Activated CD4-positive, alpha-beta T cell treated with anti-CD3 and anti-CD28 coated beads for 48 hours (primary cell): ENCODE results near the gene AP1G1.
"Not testable (repeated sequence)": the region's sequence is repeated elsewhere in the genome, so short reads cannot be mapped to it uniquely, and the experiment has no call there.

Source experiments
- DNase-seq: peaks from one replicate; pipeline ENCODE4 v3.0.0-alpha.2; 2020

Gene AP1G1

GRCh38 chr16:71808593-71809459, at the start of gene AP1G1:
AP1G1 (minus strand) TSS chr16:71808834; CDS start chr16:71789479, 19,355 bp downstream.
- peak; percentile 95 for DNase-seq

DNA sequence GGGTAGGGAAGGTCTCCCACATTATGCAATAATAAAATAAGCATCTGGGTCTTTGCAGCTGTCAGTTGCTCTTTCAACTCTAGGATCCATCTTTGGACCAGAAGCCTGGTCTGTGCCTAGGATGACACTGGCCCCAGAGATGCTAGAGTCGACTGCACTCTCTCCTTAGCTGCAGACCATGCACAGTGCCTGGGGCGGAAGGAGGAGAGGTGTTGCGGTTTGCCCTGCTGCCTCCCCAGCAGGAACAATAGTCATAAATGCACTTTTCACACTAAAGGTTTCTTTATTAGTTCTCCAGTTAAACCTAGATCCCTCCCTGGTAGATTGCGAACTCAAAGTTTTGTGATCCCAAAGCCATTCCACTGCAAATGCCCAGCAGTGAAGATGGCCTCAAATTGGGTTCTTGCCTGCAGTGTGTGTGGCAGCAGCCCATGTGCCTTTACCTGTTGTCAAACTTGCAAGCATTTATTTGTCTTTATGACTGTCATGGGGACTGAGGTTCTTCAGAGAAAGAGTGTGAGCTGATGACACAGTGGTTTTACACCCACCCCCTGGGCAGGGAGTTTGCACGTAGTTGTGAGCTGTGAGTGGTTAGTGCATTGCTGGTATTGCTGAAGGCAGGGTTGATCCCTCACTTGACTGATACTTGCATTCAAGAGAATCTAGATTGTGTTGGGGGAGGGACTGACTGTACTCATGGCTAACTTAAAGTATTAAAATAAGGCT, 47.5 kb upstream of the AP1G1 start:
- peak; percentile 48 for DNase-seq

GRCh38 chr16:71854369-71854948, 45.8 kb upstream of the AP1G1 start:
- no peak for DNase-seq

DNA sequence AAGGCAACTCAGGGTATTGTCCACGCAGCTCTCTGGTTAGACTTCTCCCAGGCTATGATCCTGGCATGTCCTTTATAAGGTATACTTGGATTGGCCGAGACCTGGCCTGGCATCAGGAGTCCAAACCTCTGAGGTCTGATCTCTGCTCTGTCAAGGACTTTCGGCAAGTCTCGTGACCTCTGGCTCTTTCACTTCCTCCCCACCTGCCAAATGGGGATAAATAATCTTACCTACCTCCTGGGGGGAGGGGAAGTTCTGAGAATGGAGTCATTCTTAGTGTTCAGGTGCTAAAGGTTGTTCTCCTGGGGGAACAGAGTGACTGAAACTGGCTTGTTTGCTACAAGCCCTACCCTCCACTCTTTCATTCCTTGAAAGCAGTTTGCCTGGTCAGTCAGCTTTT, 44.8 kb upstream of the AP1G1 start:
- DNase-seq = no peak

DNA sequence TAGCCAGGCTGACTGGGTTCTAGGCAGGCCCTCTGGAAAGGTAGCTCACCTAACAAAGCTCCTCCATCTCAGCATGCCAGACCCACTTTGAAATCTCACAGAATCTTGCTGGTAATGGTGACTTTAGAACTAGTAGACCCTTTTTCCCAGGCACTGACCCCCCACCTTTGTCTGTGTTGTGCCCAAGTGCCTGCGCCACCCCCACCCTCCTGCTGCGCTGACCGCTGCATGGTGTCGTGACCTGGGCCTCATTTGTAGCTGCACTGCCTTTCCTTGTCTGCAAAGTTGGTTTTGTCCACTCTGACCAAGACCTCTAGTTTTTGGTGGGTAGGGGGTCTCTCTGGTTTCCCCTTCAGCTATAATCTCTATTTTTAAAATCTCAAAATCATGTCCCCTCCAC, 43.9 kb upstream of the AP1G1 start:
- DNase-seq = no peak

DNA sequence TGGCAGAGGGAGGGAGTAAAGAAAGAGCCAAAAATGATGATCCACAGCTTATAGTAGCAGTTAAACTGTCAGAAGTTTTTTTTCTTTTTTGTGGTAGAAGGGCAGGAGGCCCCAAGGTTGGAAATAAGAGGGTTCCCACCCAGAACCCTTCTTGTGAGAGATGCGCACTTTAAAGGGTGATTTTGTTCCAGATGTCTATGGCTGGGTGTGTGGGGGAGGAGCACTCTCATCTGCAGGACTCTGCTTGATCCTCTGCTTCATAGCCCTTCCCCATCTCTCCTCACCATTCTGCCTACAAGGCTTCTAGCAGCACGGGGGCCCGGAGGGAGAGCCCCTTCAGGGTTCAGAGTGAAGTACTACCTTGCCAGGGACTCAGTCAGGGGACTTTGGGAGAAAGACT, 43.5 kb upstream of the AP1G1 start:
- no peak for DNase-seq

- DNase-seq = no peak
These were observed 43.1 kb upstream of the AP1G1 start for GRCh38 chr16:71851746-71852145.

GRCh38 chr16:71848622-71849021, 40.0 kb upstream of the AP1G1 start:
- DNase-seq = no peak

GRCh38 chr16:71847096-71847495, 38.5 kb upstream of the AP1G1 start:
- no peak for DNase-seq

DNA sequence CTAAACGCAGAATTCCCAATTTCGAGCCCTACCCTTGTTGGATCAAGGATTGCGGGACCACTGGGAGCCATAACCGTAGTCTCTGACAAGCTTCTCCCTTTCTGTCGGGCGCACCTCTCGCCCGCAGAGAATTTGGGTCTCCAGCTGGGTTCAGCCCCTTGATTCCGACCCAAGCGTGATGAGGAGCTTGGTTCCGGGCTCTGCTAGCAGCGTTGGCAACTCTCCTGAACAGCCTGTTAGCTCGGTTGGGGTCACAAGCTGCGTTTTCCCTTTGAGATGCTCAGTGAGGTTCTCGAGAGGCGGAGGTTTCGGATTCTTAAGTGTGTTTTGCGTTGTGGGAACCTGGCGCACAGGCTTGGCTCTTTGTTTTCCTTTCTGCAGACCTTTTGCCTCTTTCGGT, 37.8 kb upstream of the AP1G1 start:
- DNase-seq = peak; percentile 28

GRCh38 chr16:71845639-71846430, 37.2 kb upstream of the AP1G1 start, which contains the start of gene ATXN1L:
ATXN1L (plus strand) TSS chr16:71845976; CDS start chr16:71849741, 3,765 bp downstream.
- DNase-seq = peak; percentile 94

- no peak for DNase-seq
These were observed 34.9 kb upstream of the AP1G1 start for GRCh38 chr16:71843572-71843971.

GRCh38 chr16:71840052-71840451, 31.4 kb upstream of the AP1G1 start:
- DNase-seq = no peak

GRCh38 chr16:71837150-71837549, 28.5 kb upstream of the AP1G1 start:
- DNase-seq = no peak

- DNase-seq = no peak
These were observed 25.7 kb upstream of the AP1G1 start for GRCh38 chr16:71834291-71834690.

GRCh38 chr16:71832112-71832511, 23.5 kb upstream of the AP1G1 start:
- not testable (repeated sequence) for DNase-seq

GRCh38 chr16:71831698-71832097, 23.1 kb upstream of the AP1G1 start:
- not testable (repeated sequence) for DNase-seq

- DNase-seq = no peak
These were observed 21.7 kb upstream of the AP1G1 start for GRCh38 chr16:71830359-71830758.

GRCh38 chr16:71826533-71827017, 17.9 kb upstream of the AP1G1 start:
- DNase-seq = no peak

DNA sequence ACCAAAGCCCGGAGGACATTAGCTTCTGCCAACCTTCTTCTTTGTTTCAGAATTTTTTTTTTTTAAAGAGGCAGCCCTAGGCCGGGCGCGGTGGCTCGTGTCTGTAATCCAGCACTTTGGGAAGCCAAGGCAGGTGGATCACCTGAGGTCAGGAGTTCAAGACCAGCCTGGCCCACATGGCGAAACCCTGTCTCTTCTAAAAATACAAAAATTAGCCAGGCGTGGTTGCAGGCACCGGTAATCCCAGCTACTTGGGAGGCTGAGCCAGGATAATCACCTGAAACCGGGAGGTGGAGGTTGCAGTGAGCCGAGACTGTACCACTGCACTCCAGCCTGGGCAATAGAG, 8.5 kb upstream of the AP1G1 start:
- not testable (repeated sequence) for DNase-seq

DNA sequence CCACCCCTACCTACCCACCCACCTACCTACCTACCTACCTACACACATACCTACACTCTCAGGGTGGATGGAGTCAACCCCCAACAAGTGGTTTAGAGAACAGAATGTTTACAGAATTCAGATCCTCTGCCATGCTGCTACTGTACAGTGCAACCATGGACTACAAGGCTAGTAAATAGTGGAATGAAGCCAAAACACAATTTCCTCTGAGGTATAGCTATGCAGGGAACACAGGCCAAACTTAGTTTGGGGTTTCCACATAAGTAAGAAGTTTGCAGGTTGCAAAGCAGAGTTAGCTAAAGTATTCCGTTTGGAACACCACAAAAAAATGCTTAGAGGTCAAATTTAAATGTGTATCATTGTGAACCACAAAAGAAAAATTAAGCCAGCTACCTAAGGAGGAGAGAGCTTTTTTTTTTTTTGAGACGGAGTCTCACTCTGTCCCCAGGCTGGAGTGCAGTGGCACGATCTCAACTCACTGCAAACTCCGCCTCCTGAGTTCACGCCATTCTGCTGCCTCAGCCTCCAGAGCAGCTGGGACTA, 2.7 kb upstream of the AP1G1 start:
- DNase-seq = no peak

GRCh38 chr16:71810155-71810530, 1.5 kb upstream of the AP1G1 start:
- not testable (repeated sequence) for DNase-seq
